HFFc6 (cell line): Measurements from ENCODE around the gene DOHH. TPM values are rescaled to one million over a fixed set of nuclear protein-coding genes. Genes with fewer than 3 reads are reported as not detected.

Experiments used
- DNase-seq: peaks from one replicate; pipeline ENCODE4 v3.0.0-alpha.2; 2018
- H3K27ac Mint-ChIP-seq: 2 replicates; pipeline ENCODE4 v1.8.0; 2020; ENCODE audit warnings: mild to moderate bottlenecking, mixed read lengths
- H3K27me3 Mint-ChIP-seq: 2 replicates; pipeline ENCODE4 v1.8.0; 2021; ENCODE audit warnings: mild to moderate bottlenecking, moderate library complexity, mixed read lengths; ENCODE audit not compliant: insufficient read depth
- H3K36me3 Mint-ChIP-seq: 2 replicates; pipeline ENCODE4 v1.8.0; 2021; ENCODE audit warnings: low read depth, mixed read lengths
- H3K4me1 Mint-ChIP-seq: 2 replicates; pipeline ENCODE4 v1.8.0; 2020; ENCODE audit warnings: low read depth, mixed read lengths
- H3K4me3 Mint-ChIP-seq: 2 replicates; pipeline ENCODE4 v1.8.0; 2020; ENCODE audit warnings: mild to moderate bottlenecking, moderate library complexity, mixed read lengths
- H3K9me3 Mint-ChIP-seq: 2 replicates; pipeline ENCODE4 v1.8.0; 2020; ENCODE audit warnings: mild to moderate bottlenecking, mixed read lengths
- total RNA-seq, 6 experiments: library from RNA; stranded (reverse); fragmentation: NEBNext Ultra II Directional; extraction: Animal tissue kit (Norgen Biotek cat#: 25700); gene quantifications; 2 replicates in 1 of 6; 3 replicates in 5 of 6; pipeline ENCODE4 v1.2.3, GENCODE V29; 2021
- TF ChIP-seq, protein P1 (sequence below): fragments of 200-600 bp; sonication (generic); IDR thresholded peaks from 2 replicates; pipeline ENCODE4 v1.5.0; 2021; ENCODE audit warnings: antibody characterized with exemption, mild to moderate bottlenecking

DOHH gene
- total RNA-seq, 6 experiments from 2014 or later, result 14.3 to 20.4 (median 17.0) TPM

DNA sequence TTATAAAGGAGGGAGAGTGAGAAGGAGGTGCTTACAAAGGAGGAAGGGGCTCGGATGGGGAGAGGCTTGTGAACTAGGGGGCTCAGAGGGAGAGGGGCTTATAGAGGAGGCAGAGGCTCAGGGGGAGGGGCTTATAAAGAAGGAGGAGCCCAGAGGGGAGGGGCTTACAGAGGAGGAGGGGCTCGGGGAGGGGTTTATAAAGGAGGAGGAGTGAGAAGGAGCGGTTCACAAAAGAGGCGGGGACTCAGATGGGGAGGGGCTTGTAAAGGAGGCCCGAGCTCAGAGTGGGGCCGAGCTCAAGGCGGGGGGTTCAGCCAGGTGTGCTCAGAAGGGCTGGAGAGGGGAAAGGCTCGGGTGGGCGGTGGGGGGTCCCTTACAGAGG is 20.6 kb downstream of the DOHH start:
- H3K27ac Mint-ChIP-seq, result no peak overlapping the region
- TF ChIP-seq, protein P1, sequence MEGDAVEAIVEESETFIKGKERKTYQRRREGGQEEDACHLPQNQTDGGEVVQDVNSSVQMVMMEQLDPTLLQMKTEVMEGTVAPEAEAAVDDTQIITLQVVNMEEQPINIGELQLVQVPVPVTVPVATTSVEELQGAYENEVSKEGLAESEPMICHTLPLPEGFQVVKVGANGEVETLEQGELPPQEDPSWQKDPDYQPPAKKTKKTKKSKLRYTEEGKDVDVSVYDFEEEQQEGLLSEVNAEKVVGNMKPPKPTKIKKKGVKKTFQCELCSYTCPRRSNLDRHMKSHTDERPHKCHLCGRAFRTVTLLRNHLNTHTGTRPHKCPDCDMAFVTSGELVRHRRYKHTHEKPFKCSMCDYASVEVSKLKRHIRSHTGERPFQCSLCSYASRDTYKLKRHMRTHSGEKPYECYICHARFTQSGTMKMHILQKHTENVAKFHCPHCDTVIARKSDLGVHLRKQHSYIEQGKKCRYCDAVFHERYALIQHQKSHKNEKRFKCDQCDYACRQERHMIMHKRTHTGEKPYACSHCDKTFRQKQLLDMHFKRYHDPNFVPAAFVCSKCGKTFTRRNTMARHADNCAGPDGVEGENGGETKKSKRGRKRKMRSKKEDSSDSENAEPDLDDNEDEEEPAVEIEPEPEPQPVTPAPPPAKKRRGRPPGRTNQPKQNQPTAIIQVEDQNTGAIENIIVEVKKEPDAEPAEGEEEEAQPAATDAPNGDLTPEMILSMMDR, result no peak
- H3K4me1 Mint-ChIP-seq, result no peaks in the 10 kb centered on the region
- H3K4me3 Mint-ChIP-seq, result no peak overlapping the region
- DNase-seq, result no peak
- no peaks in the 10 kb centered on the region for H3K9me3 Mint-ChIP-seq
- H3K27me3 Mint-ChIP-seq, result peaks cover 13% of the 10 kb centered on the region
- H3K36me3 Mint-ChIP-seq, result no peaks in the 10 kb centered on the region

DNA sequence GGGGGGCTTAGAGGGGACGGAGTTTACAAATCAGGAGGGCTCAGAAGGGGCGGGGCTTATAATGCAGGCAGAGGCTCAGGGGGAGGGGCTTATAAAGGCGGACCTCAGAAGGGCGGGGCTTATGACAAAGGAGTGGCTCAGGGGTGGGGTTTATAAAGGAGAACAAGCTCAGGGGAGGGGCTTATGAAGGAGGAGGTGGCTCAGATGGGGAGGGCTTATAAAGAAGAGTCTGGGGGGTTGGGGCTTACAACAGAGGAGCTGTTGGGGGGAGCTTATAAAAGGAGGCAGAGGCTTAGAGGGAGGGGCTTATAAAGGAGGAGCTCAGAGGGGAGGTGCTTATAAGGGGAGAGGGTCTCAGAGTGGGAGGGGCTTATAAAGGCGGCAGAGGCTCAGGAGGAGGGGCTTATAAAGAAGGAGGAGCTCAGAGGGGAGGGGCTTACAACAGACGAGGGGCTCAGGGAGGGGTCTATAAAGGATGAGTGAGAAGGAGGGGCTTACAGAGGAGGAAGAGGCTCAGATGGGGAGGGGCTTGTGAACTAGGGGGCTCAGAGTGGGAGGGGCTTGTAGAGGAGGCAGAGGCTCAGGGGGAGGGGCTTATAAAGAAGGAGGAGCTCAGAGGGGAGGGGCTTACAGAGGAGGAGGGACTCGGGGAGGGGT is 21.2 kb downstream of the DOHH start:
- peaks cover 11% of the 10 kb centered on the region for H3K27me3 Mint-ChIP-seq
- no peaks in the 10 kb centered on the region for H3K4me1 Mint-ChIP-seq
- DNase-seq, result no peak
- no peak overlapping the region for H3K27ac Mint-ChIP-seq
- TF ChIP-seq, protein P1, result no peak
- H3K9me3 Mint-ChIP-seq, result no peaks in the 10 kb centered on the region
- no peak overlapping the region for H3K4me3 Mint-ChIP-seq
- H3K36me3 Mint-ChIP-seq, result no peaks in the 10 kb centered on the region

GRCh38 chr19:3478409-3479176 is 21.9 kb downstream of the DOHH start:
- Mint-ChIP-seq H3K4me3 (no peak overlapping the region), H3K36me3 (no peaks in the 10 kb centered on the region), H3K4me1 (no peaks in the 10 kb centered on the region), H3K27me3 (peaks cover 15% of the 10 kb centered on the region), H3K27ac (no peak overlapping the region), H3K9me3 (no peaks in the 10 kb centered on the region)
- DNase-seq, result no peak
- TF ChIP-seq, protein P1, result no peak

DNA sequence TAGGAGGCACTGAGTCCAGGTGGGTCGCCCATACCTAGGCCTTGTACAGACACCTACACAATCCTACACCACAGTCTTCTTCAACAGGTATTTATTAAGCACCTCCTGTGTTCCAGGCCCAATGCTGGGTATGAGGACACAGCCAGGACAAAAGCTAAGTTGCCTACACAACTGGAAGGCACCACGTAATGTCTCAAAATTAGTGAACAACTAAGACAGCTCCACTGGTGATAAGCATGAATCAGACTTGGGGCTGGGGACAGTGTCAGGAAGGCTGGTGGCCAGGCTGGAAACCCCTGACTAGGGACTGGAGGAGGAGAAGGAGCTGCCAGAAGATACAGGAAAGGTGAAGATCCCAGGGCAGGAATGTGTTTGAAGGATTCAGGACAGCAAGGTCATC is 22.5 kb downstream of the DOHH start:
- Mint-ChIP-seq H3K4me1 (no peaks in the 10 kb centered on the region), H3K27ac (no peak overlapping the region), H3K9me3 (no peaks in the 10 kb centered on the region), H3K27me3 (peaks cover 14% of the 10 kb centered on the region), H3K36me3 (no peaks in the 10 kb centered on the region), H3K4me3 (no peak overlapping the region)
- TF ChIP-seq, protein P1, result no peak
- no peak for DNase-seq

DNA sequence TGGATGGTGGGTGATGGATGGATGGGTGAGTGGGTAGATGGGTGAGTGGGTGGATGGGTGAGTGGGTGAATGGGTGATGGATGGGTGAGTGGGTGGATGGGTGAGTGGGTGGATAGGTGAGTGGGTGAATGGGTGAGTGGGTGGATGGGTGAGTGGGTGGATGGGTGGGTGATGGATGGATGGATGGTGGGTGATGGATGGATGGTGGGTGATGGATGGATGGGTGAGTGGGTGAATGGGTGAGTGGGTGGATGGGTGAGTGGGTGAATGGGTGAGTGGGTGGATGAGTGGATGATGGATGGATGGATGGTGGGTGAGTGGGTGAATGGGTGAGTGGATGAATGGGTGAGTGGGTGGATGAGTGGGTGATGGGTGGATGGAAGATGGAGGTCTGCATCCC is 23.0 kb downstream of the DOHH start:
- no peak overlapping the region for H3K27ac Mint-ChIP-seq
- no peaks in the 10 kb centered on the region for H3K4me1 Mint-ChIP-seq
- DNase-seq, result no peak
- H3K27me3 Mint-ChIP-seq, result peaks cover 14% of the 10 kb centered on the region
- no peak overlapping the region for H3K4me3 Mint-ChIP-seq
- no peaks in the 10 kb centered on the region for H3K9me3 Mint-ChIP-seq
- TF ChIP-seq, protein P1, result no peak
- H3K36me3 Mint-ChIP-seq, result no peaks in the 10 kb centered on the region
